ENCODE measurements around the gene RLN2. TPM values are rescaled to one million over a fixed set of nuclear protein-coding genes. Genes with fewer than 3 reads are reported as not detected.

RLN2 gene
- total RNA-seq, 1 donor from 2014 or later, result 1.1 TPM

DNA sequence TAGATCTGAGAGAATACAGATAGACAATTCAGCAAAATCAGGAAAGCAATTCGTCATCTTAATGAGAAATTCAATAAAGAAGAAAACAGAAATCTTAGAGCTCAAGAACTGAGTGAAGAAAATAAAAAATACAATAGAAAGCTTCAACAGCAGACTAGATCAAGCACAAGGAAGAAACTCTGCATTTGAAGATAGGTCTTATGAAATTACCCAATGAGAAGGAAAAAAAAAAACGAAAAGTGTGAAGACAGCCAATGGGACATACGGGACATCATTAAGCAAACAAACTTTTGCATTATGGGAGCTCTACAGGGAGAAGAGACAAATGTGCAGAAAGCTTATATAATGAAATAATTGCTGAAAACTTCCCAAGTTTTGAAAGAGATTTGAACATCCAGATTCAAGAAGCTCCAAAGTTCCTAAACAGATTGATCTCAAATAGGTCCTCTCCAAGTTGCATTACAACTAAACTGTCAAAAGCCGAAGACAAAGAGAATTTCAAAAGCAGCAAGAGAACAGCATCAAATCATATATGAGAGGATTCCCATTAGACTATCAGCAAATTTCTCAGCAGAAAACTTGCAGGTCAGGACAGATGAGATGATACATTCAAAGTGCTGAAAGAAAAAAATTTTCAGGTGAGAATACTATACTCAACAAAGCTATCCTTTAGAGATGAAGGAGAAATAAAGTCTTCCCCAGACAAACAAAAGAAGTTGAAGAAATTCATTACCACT is 10.8 kb upstream of the RLN2 start:
- H3K4me3 Mint-ChIP-seq, result no peak overlapping the region

DNA sequence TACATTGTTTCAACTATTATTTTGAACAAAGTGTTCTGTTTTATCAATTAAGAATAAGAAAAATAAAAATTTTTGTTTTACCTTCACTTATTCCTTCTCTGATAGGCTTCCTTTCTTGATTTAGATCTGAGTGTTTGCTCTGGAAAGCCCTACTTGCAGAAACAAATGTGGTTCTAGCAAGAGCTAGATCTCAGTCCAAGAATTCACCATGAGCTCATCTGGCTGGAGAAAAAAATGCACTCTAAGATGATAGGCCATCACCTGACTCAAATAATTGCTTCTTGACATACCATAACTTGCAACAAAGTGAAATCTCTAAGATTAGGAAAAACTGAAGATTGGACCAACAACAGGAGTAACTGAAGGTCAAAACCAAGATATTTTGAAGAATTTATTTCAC is 6.3 kb upstream of the RLN2 start:
- Mint-ChIP-seq H3K27ac (no peak overlapping the region), H3K27me3 (ENCODE audit: insufficient read depth) (peaks cover 6% of the 10 kb centered on the region), H3K36me3 (ENCODE audit: low read depth) (peaks cover 8% of the 10 kb centered on the region), H3K9me3 (peaks cover 16% of the 10 kb centered on the region), H3K4me3 (no peak overlapping the region), H3K4me1 (ENCODE audit: low read depth) (no peaks in the 10 kb centered on the region)
- no peak for DNase-seq (ENCODE audit: low spot score)
- intact Hi-C loops (cut with micrococcal nuclease), result no loop called here

More for the DNA sequence above, 10.8 kb upstream of the RLN2 start:
- DNase-seq (ENCODE audit: low spot score), result no peak
- H3K36me3 Mint-ChIP-seq (ENCODE audit: low read depth), result peaks cover 16% of the 10 kb centered on the region
- peaks cover 4% of the 10 kb centered on the region for H3K27me3 Mint-ChIP-seq (ENCODE audit: insufficient read depth)
- peaks cover 27% of the 10 kb centered on the region for H3K9me3 Mint-ChIP-seq
- no peak overlapping the region for H3K27ac Mint-ChIP-seq
- H3K4me1 Mint-ChIP-seq (ENCODE audit: low read depth), result no peaks in the 10 kb centered on the region
- intact Hi-C loops (cut with micrococcal nuclease), result loop anchor here (5.0 kb wide), 1 partner anchor 37 kb away; no protein-coding TSS in a partner anchor

DNA sequence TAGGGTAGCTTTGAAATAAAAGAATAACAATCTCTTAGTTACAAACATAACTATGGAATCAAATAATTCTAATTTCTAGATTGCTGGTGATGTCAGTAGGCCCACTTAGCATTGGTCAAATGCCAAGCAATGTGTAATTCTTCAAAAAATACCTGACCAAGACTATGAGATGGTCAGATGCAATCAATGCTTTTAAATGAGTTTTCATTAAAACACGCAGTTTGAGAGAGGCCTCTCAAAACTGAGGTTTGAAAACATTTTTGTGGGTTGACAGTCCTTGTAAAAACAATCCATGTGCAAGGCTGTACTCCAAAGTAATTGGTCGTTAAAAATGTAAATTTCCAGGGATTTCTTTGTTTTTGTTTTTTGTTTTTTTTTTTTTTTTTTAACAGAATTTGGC is 1.2 kb upstream of the RLN2 start:
- peaks cover 2% of the 10 kb centered on the region for H3K27me3 Mint-ChIP-seq (ENCODE audit: insufficient read depth)
- no peaks in the 10 kb centered on the region for H3K9me3 Mint-ChIP-seq
- no peak for DNase-seq (ENCODE audit: low spot score)
- H3K4me3 Mint-ChIP-seq, result no peak overlapping the region
- intact Hi-C loops (cut with micrococcal nuclease), result loop anchor here (10.0 kb wide), 2 partner anchors 119 to 299 kb away; no protein-coding TSS in a partner anchor
- no peak overlapping the region for H3K27ac Mint-ChIP-seq
- no peaks in the 10 kb centered on the region for H3K36me3 Mint-ChIP-seq (ENCODE audit: low read depth)
- peaks cover 14% of the 10 kb centered on the region for H3K4me1 Mint-ChIP-seq (ENCODE audit: low read depth)

DNA sequence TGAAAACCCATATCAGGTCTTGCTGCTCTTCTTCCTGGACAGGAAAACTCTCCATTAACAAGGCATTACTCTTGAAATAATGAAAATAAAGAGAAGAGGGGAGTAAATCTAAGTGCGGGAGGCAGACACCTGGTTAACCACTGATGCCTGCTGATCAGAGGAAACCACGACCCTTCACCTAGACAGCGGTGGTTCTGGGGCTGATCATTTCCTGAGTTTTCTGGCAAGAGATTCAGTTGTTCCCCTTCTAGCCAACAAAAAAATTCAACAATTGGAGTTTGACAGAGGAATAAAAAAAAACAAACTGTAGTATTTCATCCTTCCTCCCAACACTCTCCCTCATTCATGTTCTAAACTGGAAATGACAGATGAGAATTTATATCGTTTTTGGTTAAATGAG is 3.0 kb downstream of the RLN2 start:
- Mint-ChIP-seq H3K27me3 (ENCODE audit: insufficient read depth) (no peaks in the 10 kb centered on the region), H3K36me3 (ENCODE audit: low read depth) (peaks cover 1% of the 10 kb centered on the region), H3K4me3 (no peak overlapping the region), H3K4me1 (ENCODE audit: low read depth) (peaks cover 14% of the 10 kb centered on the region), H3K9me3 (no peaks in the 10 kb centered on the region), H3K27ac (no peak overlapping the region)
- intact Hi-C loops (cut with micrococcal nuclease), result loop anchor here (10.0 kb wide), 2 partner anchors 123 to 303 kb away; no protein-coding TSS in a partner anchor
- no peak for DNase-seq (ENCODE audit: low spot score)

DNA sequence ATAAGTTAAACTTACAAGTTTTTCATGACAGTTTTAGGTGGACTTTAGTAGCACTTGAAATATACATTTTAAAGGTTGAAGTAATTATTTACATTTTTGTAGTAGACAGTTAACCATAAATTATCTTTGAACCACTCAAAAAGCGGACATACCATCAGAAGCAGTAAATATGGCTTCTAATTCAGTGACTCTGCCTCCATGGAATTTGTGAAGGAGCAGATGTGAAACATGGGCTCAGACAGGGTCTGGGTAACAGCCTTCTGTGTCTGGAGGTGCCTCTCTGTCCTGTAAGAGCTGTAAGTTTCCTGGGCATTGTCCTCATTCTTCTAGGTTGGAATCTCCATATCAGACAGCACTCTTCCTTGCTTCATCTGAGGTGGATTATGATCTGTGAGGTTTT is 12.4 kb downstream of the RLN2 start:
- no peak for DNase-seq (ENCODE audit: low spot score)
- no peaks in the 10 kb centered on the region for H3K4me1 Mint-ChIP-seq (ENCODE audit: low read depth)
- H3K36me3 Mint-ChIP-seq (ENCODE audit: low read depth), result no peaks in the 10 kb centered on the region
- H3K9me3 Mint-ChIP-seq, result peaks cover 23% of the 10 kb centered on the region
- no peak overlapping the region for H3K27ac Mint-ChIP-seq
- peaks cover 5% of the 10 kb centered on the region for H3K27me3 Mint-ChIP-seq (ENCODE audit: insufficient read depth)
- no peak overlapping the region for H3K4me3 Mint-ChIP-seq
- intact Hi-C loops (cut with micrococcal nuclease), result no loop called here

DNA sequence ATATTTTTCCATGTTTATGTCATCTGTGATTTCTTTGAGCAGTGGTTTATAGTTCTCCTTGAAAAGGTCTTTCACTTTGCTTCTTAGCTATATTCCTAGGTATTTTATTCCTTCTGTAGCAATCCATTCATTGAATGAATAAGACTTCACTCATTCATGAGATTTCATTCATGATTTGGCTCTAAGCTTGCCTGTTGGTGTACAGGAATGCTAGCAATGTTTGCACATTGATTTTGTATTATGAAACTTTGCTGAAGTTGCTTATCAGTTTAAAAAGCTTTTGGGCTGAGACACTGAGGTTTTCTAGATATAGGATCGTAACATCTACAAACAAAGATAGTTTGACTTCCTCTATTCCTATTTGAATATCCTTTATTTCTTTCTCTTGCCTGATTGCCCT is 15.9 kb downstream of the RLN2 start:
- no peak for DNase-seq (ENCODE audit: low spot score)
- intact Hi-C loops (cut with micrococcal nuclease), result no loop called here
- peaks cover 13% of the 10 kb centered on the region for H3K9me3 Mint-ChIP-seq
- no peak overlapping the region for H3K27ac Mint-ChIP-seq
- no peak overlapping the region for H3K4me3 Mint-ChIP-seq
- H3K4me1 Mint-ChIP-seq (ENCODE audit: low read depth), result no peaks in the 10 kb centered on the region
- H3K36me3 Mint-ChIP-seq (ENCODE audit: low read depth), result no peaks in the 10 kb centered on the region
- H3K27me3 Mint-ChIP-seq (ENCODE audit: insufficient read depth), result peaks cover 3% of the 10 kb centered on the region

DNA sequence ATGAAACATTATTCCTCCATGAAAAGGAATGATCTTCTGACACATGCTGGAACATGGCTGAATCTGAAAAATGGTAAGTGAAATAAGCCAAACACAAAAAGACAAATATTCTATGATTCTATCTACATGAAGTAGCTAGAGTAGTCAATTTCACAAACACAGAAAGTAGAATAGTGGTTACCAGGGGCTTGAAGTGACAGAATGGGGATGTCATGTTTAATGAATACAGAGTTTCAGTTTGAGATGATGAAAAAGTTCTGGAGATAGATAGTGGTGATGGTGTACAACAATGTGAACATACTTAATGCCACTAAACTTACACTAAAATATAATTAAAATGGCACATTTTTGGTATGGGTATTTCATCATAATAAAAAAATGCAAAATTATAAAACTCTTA is 18.3 kb downstream of the RLN2 start:
- Mint-ChIP-seq H3K4me1 (ENCODE audit: low read depth) (no peaks in the 10 kb centered on the region), H3K36me3 (ENCODE audit: low read depth) (no peaks in the 10 kb centered on the region), H3K27ac (no peak overlapping the region), H3K4me3 (no peak overlapping the region), H3K9me3 (peaks cover 6% of the 10 kb centered on the region), H3K27me3 (ENCODE audit: insufficient read depth) (peaks cover 3% of the 10 kb centered on the region)
- DNase-seq (ENCODE audit: low spot score), result no peak
- intact Hi-C loops (cut with micrococcal nuclease), result no loop called here

DNA sequence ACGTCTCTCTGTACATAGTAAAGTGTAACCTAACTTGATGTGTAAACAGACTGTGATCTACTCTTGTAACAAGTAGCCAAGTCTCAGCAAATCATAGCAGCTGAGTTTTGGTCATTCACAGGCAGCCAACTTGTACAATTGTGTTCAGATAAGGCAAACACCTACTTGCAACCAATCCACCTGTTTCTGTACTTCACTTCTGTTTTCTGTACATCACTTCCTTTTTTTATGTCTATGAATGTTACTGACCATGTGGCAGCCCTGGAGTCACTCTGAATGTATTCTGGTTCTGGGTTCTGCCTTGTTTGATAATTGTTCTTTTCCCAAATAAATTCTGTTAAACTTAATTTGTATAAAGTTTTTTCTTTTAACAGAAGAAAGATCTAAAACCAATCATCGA is 26.0 kb downstream of the RLN2 start:
- H3K4me3 Mint-ChIP-seq, result no peak overlapping the region
- DNase-seq (ENCODE audit: low spot score), result no peak
- no peaks in the 10 kb centered on the region for H3K4me1 Mint-ChIP-seq (ENCODE audit: low read depth)
- no peaks in the 10 kb centered on the region for H3K36me3 Mint-ChIP-seq (ENCODE audit: low read depth)
- no peaks in the 10 kb centered on the region for H3K27me3 Mint-ChIP-seq (ENCODE audit: insufficient read depth)
- intact Hi-C loops (cut with micrococcal nuclease), result no loop called here
- H3K9me3 Mint-ChIP-seq, result no peaks in the 10 kb centered on the region
- no peak overlapping the region for H3K27ac Mint-ChIP-seq

DNA sequence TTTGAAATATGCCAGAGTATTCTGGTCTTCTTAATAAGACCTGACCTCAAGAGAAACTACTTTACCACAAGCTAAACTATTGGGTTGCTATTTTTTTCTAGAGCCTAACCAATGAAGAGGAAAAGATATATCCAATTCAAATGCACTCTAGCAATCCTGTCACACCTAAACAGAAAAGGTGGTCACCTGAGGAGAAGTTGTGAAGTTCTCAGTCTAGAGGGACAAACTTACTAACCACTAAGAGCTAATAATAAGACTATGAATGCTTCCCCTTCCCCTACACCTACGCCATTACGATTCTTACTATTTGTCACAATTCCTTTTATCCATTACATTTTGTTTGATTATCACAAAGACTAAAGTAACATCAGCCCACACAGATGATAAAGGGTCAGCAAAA is 29.7 kb downstream of the RLN2 start:
- no peaks in the 10 kb centered on the region for H3K27me3 Mint-ChIP-seq (ENCODE audit: insufficient read depth)
- H3K27ac Mint-ChIP-seq, result no peak overlapping the region
- no peaks in the 10 kb centered on the region for H3K4me1 Mint-ChIP-seq (ENCODE audit: low read depth)
- no peak for DNase-seq (ENCODE audit: low spot score)
- H3K4me3 Mint-ChIP-seq, result no peak overlapping the region
- H3K9me3 Mint-ChIP-seq, result no peaks in the 10 kb centered on the region
- no peaks in the 10 kb centered on the region for H3K36me3 Mint-ChIP-seq (ENCODE audit: low read depth)
- intact Hi-C loops (cut with micrococcal nuclease), result no loop called here

DNA sequence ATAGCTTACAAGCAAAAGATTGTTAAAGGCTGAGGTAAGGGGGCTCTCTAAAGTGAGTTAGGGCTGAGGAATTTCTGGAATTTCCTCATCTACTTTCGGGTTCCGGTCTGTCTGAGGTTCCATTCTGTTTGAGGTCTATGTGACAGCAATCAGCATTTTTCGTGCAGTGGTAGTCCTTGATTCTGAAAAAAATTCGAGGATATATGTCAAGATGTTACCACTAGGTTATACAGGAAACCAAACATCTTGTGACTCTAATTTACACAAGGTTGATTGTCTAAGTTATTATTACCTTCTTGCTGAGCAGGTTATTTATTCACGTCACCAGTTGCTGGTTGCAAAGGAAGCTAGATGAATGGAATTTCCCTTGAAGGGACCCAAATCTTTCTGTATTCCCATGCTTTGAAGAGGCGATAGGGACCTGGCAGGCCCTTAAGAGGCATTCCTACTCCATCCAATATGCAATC is 35.2 kb downstream of the RLN2 start:
- intact Hi-C loops (cut with micrococcal nuclease), result no loop called here
- Mint-ChIP-seq H3K4me3 (no peak overlapping the region), H3K36me3 (ENCODE audit: low read depth) (no peaks in the 10 kb centered on the region), H3K9me3 (no peaks in the 10 kb centered on the region), H3K27me3 (ENCODE audit: insufficient read depth) (no peaks in the 10 kb centered on the region), H3K27ac (no peak overlapping the region), H3K4me1 (ENCODE audit: low read depth) (no peaks in the 10 kb centered on the region)
- no peak for DNase-seq (ENCODE audit: low spot score)

DNA sequence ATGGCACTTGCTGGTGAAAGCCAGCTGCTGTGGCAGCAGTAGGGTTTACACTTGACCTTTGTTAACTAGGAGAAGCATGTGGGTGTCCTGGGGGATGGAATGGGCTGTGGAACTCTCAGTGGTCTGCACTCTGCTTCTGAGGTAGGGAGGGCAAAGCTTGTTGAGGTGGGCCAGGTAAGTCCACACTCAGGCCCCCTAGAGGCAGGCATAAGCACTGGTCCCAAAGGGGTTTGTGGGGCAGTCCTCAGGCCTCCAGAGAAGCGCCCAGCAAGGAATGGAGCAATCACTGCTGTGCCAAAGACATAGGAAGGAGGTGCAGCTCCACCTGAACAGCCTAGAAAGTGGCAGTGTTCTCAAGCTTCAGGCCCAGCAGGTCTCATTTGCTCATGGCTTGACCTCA is 38.6 kb downstream of the RLN2 start:
- H3K27me3 Mint-ChIP-seq (ENCODE audit: insufficient read depth), result no peaks in the 10 kb centered on the region
- H3K4me1 Mint-ChIP-seq (ENCODE audit: low read depth), result no peaks in the 10 kb centered on the region
- no peaks in the 10 kb centered on the region for H3K9me3 Mint-ChIP-seq
- no peak overlapping the region for H3K4me3 Mint-ChIP-seq
- intact Hi-C loops (cut with micrococcal nuclease), result no loop called here
- no peak for DNase-seq (ENCODE audit: low spot score)
- no peak overlapping the region for H3K27ac Mint-ChIP-seq
- no peaks in the 10 kb centered on the region for H3K36me3 Mint-ChIP-seq (ENCODE audit: low read depth)

DNA sequence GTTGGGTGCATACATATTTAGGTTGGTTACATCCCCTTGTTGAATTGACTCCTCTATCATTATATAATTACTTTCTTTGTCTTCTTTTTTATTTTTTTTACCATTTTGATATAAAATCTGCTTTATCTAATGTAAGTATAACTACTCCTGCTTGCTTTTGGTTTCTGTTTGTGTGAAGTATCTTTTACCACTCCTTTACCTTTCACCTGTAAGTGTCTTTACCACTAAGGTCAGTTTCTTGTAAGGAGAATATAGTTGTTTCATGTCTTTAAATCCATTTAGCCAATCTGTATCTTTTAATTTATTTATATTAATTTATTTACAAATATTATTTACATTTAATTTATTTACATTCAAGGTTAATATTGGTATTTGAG is 40.3 kb downstream of the RLN2 start:
- DNase-seq (ENCODE audit: low spot score), result no peak
- intact Hi-C loops (cut with micrococcal nuclease), result no loop called here
- H3K27ac Mint-ChIP-seq, result no peak overlapping the region
- no peak overlapping the region for H3K4me3 Mint-ChIP-seq
- H3K9me3 Mint-ChIP-seq, result no peaks in the 10 kb centered on the region
- H3K27me3 Mint-ChIP-seq (ENCODE audit: insufficient read depth), result no peaks in the 10 kb centered on the region
- no peaks in the 10 kb centered on the region for H3K4me1 Mint-ChIP-seq (ENCODE audit: low read depth)
- H3K36me3 Mint-ChIP-seq (ENCODE audit: low read depth), result no peaks in the 10 kb centered on the region

DNA sequence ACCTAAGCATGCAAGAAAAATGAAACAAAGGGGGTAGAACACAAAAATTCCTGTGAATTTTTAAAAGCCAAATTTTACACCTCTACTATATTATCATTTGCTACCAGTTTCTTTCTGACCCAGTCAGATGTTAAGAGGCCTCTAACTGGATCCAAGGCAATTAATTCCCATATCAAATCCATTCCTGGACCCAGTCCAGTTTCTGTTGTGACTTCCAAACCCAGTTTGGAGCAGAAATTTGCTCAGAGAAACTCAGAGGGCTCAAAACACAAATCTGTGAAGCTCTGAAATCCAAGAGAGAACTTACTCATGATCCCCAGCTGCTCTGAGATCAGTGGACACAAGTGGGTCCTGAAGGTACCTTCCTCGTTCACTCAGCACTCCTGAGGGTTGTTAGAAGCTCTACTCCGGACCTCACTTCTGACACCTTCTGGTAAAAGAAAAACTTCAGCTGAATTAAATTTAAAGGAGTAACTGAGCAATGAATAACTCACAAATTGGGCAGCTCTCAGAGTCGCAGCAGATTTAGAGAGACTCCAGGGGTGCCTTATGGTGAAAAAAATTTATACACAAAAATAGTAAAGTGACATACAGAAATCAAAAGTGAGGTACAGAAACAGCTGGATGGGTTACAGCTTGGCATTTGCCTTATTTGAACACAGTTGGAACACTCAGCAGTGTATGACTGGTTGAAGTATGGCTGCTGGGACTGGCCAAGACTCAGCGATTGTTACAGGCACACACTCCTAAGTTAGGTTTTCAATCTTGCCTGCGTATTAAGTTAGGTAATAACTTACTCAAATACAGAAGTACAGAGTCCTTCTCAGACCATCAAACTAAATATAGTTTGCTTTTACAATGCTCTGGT is 40.9 kb downstream of the RLN2 start:
- H3K4me3 Mint-ChIP-seq, result no peak overlapping the region
- no peaks in the 10 kb centered on the region for H3K27me3 Mint-ChIP-seq (ENCODE audit: insufficient read depth)
- no peaks in the 10 kb centered on the region for H3K4me1 Mint-ChIP-seq (ENCODE audit: low read depth)
- no peak overlapping the region for H3K27ac Mint-ChIP-seq
- H3K9me3 Mint-ChIP-seq, result no peaks in the 10 kb centered on the region
- no peaks in the 10 kb centered on the region for H3K36me3 Mint-ChIP-seq (ENCODE audit: low read depth)
- no peak for DNase-seq (ENCODE audit: low spot score)
- intact Hi-C loops (cut with micrococcal nuclease), result loop anchor here (2.0 kb wide), 1 partner anchor 501 kb away; no protein-coding TSS in a partner anchor

All from activated T-helper 1 cell treated with anti-CD3 and anti-CD28 coated beads, Interleukin-12 subunit alpha, Interleukin-12 subunit beta, Interleukin-2, Interleukin-4 antibody, amounts not matched to agents 30 ng/mL and 10 ng/mL and 1 ng/mL, durations not matched to agents 14 hours and 24 hours and 36 hours (primary cell).